ENCODE results near the gene ULBP2.
"Not testable (repeated sequence)": the region's sequence is repeated elsewhere in the genome, so short reads cannot be mapped to it uniquely, and the experiment has no call there.

Gene ULBP2

DNA sequence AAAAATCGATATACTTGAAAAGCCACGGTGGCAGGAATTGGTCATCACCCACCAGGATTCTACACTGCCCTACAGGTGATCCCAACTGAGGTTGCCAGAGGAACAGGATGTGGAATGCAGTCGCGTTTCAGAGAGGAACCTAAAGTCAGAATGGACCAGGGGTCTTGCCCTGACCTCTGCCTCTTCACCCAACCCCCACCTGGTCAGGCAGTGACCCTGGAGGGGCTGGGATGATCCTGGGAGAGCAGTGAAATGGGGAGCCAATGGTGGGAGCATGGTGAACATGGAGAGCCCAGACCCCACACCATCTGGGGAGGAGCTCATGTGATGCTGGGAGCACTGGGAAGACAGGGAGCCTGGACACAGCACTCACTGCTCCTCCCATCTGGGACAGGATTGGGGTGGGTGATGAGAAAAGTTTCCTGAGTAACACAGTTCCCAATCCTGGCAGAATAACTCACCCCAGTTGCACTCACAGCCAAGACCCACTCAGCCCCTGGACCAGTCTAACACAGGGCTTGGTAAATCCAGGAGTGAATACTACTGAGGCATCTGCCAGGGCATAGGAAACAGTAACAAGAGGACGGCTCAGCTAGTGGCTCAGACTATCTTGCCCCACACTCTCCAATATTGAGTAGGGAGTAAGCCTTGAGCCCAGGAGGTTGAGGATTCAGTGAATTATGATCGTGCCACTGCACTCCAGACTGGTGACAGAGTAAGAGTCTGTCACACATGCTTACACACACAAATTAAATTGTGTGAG, 1.7 kb upstream of the ULBP2 start:
- no peak overlapping the region for H3K27ac ChIP-seq

DNA sequence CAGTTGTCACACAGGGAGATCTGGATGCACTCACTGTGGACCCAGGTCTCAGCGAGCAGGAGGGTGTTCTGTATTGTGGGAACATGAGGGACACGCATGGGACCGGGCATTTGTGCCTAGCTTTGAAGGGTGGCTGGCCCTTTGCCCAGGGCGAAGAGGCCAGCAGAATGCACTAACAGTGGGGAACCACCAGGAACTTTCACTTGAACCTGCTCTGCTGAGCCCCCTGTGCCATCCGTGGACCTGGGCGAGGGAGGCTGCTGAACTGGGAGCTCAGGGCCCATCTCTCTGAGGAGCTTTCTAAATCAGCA, 1.2 kb upstream of the ULBP2 start:
- no peak for TF ChIP-seq ZFX (IDR thresholded peaks at IDR 0.05; ENCODE audit: borderline replicate concordance)
- TF ChIP-seq, protein P1, sequence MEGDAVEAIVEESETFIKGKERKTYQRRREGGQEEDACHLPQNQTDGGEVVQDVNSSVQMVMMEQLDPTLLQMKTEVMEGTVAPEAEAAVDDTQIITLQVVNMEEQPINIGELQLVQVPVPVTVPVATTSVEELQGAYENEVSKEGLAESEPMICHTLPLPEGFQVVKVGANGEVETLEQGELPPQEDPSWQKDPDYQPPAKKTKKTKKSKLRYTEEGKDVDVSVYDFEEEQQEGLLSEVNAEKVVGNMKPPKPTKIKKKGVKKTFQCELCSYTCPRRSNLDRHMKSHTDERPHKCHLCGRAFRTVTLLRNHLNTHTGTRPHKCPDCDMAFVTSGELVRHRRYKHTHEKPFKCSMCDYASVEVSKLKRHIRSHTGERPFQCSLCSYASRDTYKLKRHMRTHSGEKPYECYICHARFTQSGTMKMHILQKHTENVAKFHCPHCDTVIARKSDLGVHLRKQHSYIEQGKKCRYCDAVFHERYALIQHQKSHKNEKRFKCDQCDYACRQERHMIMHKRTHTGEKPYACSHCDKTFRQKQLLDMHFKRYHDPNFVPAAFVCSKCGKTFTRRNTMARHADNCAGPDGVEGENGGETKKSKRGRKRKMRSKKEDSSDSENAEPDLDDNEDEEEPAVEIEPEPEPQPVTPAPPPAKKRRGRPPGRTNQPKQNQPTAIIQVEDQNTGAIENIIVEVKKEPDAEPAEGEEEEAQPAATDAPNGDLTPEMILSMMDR (IDR thresholded peaks at IDR 0.05), result no peak
- no peak overlapping the region for H3K27ac ChIP-seq

More for the DNA sequence above, 1.7 kb upstream of the ULBP2 start:
- TF ChIP-seq, protein P1 (IDR thresholded peaks at IDR 0.05), result no peak
- no peak for TF ChIP-seq ZFX (IDR thresholded peaks at IDR 0.05; ENCODE audit: borderline replicate concordance)

- no peak overlapping the region for H3K27ac ChIP-seq
- TF ChIP-seq, protein P1 (IDR thresholded peaks at IDR 0.05), result no peak
- TF ChIP-seq ZFX (IDR thresholded peaks at IDR 0.05; ENCODE audit: borderline replicate concordance), result no peak
These were observed 631 bp downstream of the ULBP2 start for GRCh38 chr6:149942461-149942829.

GRCh38 chr6:149943321-149943720, 1.5 kb downstream of the ULBP2 start:
- not testable (repeated sequence) for H3K27ac ChIP-seq

- not testable (repeated sequence) for H3K27ac ChIP-seq
These were observed 3.5 kb downstream of the ULBP2 start for GRCh38 chr6:149945276-149945675.

DNA sequence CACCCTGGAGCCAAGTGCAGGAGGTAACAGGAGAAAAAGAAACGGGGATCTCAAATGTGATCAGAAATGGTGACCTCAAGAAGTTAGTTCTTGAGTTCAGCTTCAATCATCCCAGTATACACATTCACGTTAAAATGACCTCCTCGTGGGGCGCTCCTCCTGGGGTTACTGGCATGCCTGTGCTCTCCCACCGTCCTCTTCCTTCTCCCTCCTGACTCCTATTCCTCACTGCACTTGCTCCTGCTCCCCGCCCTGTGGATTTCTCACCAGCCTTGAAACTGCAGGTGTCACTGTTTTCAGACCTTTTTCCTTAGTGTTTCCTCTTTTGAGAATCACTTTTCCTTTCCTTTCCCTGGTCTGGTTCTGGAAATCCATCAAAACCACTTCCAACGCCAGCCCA, 4.8 kb downstream of the ULBP2 start:
- H3K27ac ChIP-seq, result not testable (repeated sequence)

GRCh38 chr6:149947533-149947932, 5.7 kb downstream of the ULBP2 start:
- not testable (repeated sequence) for H3K27ac ChIP-seq

- H3K27ac ChIP-seq, result no peak overlapping the region
- TF ChIP-seq, protein P1 (IDR thresholded peaks at IDR 0.05), result no peak
- TF ChIP-seq ZFX (IDR thresholded peaks at IDR 0.05; ENCODE audit: borderline replicate concordance), result no peak
These were observed 6.2 kb downstream of the ULBP2 start for GRCh38 chr6:149948011-149948410.

- no peak overlapping the region for H3K27ac ChIP-seq
- no peak for TF ChIP-seq ZFX (IDR thresholded peaks at IDR 0.05; ENCODE audit: borderline replicate concordance)
- TF ChIP-seq, protein P1 (IDR thresholded peaks at IDR 0.05), result no peak
These were observed 6.8 kb downstream of the ULBP2 start for GRCh38 chr6:149948616-149949015.

DNA sequence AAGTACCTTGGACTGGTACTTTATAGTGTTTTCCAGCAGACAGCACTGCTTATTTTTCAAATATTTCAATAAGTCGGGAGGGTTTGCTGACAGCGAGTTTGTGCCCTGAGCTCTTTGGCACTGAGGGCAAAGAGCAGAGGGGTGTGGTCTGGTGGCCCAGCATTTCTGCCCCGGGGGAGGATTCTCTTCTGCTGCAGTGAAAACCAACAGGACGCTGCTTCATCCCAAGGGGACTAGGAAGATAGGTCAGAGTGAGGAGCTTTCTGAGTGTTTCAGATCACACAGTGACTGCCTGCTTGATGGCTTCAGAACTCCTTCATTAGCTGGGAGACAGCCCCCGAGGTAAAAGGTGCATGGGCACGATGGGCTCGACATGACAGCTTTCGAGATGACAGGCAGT, 8.6 kb downstream of the ULBP2 start:
- H3K27ac ChIP-seq, result no peak overlapping the region
- TF ChIP-seq, protein P1 (IDR thresholded peaks at IDR 0.05), result no peak
- TF ChIP-seq ZFX (IDR thresholded peaks at IDR 0.05; ENCODE audit: borderline replicate concordance), result no peak
